Measurements from ENCODE around the gene GID8. TPM values are rescaled to one million over a fixed set of nuclear protein-coding genes. Genes with fewer than 3 reads are reported as not detected.

The GID8 gene
- total and polyA plus RNA-seq, 9 of the 15 experiments (the other 6 are each of a cell fraction or from before 2014, with no cell fraction given) = 7.5 to 31.6 (median 22.2) TPM

DNA sequence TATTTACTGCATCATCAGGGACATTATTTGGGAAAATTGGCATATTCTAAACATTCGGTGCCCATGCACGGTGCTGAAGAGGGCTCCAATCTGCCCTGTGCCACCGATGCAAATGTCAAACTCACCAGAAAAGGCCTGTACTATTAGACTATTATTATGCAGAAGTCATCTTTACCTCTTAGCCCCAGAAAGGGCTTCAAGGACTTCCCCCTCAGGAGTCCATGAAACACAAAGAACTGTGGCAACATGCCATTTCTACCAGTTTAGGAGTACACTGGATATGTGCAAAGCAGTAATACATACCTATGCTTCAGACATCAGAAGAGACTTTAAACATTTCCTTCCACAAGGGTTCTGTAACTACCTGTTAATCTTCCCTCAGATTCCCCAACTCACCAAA, 20.2 kb upstream of the GID8 start (continued):
- TF ChIP-seq ADNP (tag; IDR thresholded peaks at IDR 0.05) (no peak), MTF1 (CRISPR knock-in tag; IDR thresholded peaks at IDR 0.05; ENCODE audit: borderline replicate concordance) (no peak)

DNA sequence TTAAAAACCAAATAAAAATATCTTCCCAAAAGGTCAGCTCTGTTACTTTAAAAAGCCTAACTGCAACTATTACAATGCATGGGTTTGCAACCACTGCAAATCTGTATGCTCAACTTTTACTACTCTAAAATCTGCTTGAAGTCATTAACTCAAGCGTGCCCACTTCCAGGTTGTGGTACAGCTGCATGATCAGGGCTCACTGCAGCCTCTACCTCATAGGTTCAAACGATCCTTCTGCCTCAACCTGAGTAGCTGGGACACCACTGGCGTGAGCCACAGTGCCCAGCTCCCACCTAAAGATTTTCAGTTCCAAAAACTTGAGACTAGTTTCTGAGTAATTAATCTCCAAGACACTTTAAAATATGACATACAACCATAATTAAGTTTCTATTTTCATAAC, 19.8 kb upstream of the GID8 start:
- TF ChIP-seq ZFPM2 (CRISPR knock-in tag; IDR thresholded peaks at IDR 0.05) (no peak), NFIX (CRISPR knock-in tag; IDR thresholded peaks at IDR 0.05; ENCODE audit: low read depth) (no peak), MAZ (CRISPR knock-in tag; conservative IDR thresholded peaks at IDR 0.05 in 1 of 2, IDR thresholded peaks at IDR 0.05 in 1 of 2) (no peak), SIN3A (IDR thresholded peaks at IDR 0.05; ENCODE audit: borderline replicate concordance in 2 of 2, control insufficient read depth in 1 of 2, low read depth in 2 of 2, low read length in 2 of 2) (no peak)
- TF ChIP-seq, protein P1, sequence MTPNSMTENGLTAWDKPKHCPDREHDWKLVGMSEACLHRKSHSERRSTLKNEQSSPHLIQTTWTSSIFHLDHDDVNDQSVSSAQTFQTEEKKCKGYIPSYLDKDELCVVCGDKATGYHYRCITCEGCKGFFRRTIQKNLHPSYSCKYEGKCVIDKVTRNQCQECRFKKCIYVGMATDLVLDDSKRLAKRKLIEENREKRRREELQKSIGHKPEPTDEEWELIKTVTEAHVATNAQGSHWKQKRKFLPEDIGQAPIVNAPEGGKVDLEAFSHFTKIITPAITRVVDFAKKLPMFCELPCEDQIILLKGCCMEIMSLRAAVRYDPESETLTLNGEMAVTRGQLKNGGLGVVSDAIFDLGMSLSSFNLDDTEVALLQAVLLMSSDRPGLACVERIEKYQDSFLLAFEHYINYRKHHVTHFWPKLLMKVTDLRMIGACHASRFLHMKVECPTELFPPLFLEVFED (CRISPR knock-in tag; conservative IDR thresholded peaks at IDR 0.05) = no peak
- H3K4me2 ChIP-seq (ENCODE audit: insufficient read depth, low read length) = no peak overlapping the region
- no peak for ATAC-seq
- no peak overlapping the region for H2AFZ ChIP-seq (ENCODE audit: low read depth, low read length)
- H3K36me3 ChIP-seq (ENCODE audit: control insufficient read depth, insufficient read depth, low read length) = peaks cover 24% of the 10 kb centered on the region
- H4K20me1 ChIP-seq (replicated peaks; ENCODE audit: control insufficient read depth, insufficient read depth, low read length) = peaks cover 72% of the 10 kb centered on the region
- H3K9me3 ChIP-seq (replicated peaks; ENCODE audit: control insufficient read depth, insufficient read depth, low read depth, low read length) = no peaks in the 10 kb centered on the region
- ChIA-PET POLR2A (interaction anchor here (1.0 to 3.1 kb wide), 6 partner anchors 9 to 43 kb away, joined by 3 to 14 read pairs (median 3); no protein-coding TSS in a partner anchor), CTCF (ENCODE audit: low intra/inter-chr PET ratio) (no interaction called here)
- no peak for DNase-seq (ENCODE audit: extremely low read depth in 1 of 4, low spot score in 3 of 4)
- H3K9ac ChIP-seq (ENCODE audit: insufficient read depth in 1 of 2, low read depth in 2 of 2, low read length in 2 of 2) = no peak overlapping the region
- no peak overlapping the region for H3K4me3 ChIP-seq
- H3K27me3 ChIP-seq (ENCODE audit: control insufficient read depth in 2 of 2, insufficient read depth in 2 of 2, low read length in 2 of 2) = no peaks in the 10 kb centered on the region
- peaks cover 29 to 36% of the 10 kb centered on the region in 2 experiments; a peak in 3 of 5 replicates for H3K4me1 ChIP-seq (replicated peaks in 1 of 2; ENCODE audit: control insufficient read depth in 2 of 2, insufficient read depth in 2 of 2, low read length in 2 of 2)
- in situ Hi-C loops (cut with MboI) (no loop called here), intact Hi-C loops (cut with micrococcal nuclease) (no loop called here)
- no TSS peak for BruUV-seq (replicated peaks)
- peaks cover 12% of the 10 kb centered on the region for H3K9me1 ChIP-seq (ENCODE audit: control insufficient read depth, insufficient read depth, low read length)
- no peak overlapping the region for H3K27ac ChIP-seq (ENCODE audit: extremely low read depth, low read depth, low read length)
- whole genome bisulfite sequencing (ENCODE audit: insufficient coverage, low coverage, missing lambda C conversion rate) = 71% methylated on average over 3 of the region's 3 CpGs
- FAIRE-seq = no peak
- H3K79me2 ChIP-seq (ENCODE audit: control insufficient read depth, insufficient read depth, low read length) = peaks cover 100% of the 10 kb centered on the region
